ENCODE measurements around the gene NSL1. TPM values are rescaled to one million over a fixed set of nuclear protein-coding genes. Genes with fewer than 3 reads are reported as not detected.
"Not testable (repeated sequence)": the region's sequence is repeated elsewhere in the genome, so short reads cannot be mapped to it uniquely, and the experiment has no call there.

Gene NSL1
- total RNA-seq, 1 donor from 2014 or later, result 28.0 TPM

DNA sequence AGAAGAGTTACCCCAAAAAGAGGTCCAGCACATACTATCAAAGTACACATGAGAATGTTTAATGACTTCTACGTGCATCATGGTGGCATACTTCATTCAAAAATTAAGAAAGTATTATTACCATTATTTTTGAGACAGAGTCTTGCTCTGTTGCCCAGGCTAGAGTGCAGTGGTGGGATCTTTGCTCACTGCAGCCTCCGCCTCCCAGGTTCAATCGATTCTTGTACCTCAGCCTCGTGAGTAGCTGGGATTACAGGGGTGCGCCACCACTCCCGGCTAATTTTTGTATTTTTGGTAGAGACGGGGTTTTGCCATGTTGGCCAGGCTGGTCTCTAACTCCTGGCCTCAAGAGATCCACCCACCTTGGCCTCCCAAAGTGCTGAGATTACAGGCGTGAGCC is 79.6 kb downstream of the NSL1 start:
- DNase-seq (ENCODE audit: low read depth, low spot score), result not testable (repeated sequence)

DNA sequence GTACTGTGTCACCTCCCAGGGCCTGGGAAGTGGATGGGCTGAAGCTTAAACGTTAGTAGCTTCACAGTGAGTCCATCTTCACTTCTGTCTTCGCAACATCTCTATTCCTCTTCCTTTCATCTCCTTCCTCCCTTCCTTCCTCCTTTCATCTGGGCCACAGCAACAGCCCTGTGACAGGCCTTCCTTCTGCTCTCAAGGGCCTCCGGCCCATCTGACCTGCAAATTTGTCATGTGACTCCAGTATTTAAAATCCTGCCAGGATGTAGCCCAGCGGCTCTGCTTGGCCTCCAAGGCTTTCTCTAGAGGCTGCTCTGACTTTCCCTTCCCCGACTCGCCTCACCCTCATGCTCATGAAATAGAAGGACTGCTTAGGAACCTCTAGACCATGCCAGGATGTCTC is 81.0 kb downstream of the NSL1 start:
- DNase-seq (ENCODE audit: low read depth, low spot score), result no peak

DNA sequence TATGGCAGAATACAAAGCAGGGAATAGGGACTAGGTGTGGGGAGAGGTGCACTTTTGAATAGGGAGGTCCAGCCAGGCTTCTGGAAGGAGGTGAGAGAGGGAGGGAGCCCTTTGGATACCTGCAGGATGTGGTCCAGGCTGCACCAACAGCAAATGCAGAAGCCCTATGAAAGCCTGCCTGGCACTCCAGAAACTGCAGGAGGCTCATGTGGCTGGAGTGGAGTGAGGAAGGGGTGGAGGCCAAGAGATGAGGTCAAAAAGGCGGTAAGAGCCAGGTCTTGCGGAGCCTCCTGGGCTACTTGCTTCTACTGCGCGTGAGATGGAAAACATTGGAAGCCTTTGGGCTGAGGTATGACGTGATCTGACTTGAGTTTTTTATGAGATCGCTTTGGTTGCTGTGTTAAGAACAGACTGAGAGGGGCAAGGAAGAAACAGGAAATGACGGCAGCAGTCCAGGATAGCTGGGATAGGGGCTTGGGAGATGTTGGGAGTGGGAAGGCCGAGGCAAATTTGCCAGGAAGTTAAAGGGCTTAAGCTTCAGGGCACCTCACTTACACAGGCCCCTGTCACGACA is 87.5 kb downstream of the NSL1 start:
- DNase-seq (ENCODE audit: low read depth, low spot score), result no peak

DNA sequence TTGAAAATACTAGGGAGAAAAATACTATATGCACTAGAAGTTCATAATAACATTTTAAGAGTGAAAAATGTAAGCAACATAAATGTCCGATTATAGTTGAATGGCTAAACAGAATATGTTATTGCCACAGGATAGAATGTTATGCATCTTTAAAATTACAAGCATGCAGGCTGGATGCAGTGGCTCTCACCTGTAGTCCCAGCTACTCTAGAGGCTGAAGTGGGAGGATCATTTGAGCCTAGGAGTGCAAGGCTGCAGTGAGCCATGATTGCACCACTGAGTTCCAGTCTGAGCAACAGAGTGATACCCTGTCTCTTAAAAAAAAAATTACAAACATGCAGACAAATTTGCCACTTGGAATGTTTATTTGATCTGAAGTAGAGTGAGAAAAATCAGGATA is 88.9 kb downstream of the NSL1 start:
- DNase-seq (ENCODE audit: low read depth, low spot score), result no peak

DNA sequence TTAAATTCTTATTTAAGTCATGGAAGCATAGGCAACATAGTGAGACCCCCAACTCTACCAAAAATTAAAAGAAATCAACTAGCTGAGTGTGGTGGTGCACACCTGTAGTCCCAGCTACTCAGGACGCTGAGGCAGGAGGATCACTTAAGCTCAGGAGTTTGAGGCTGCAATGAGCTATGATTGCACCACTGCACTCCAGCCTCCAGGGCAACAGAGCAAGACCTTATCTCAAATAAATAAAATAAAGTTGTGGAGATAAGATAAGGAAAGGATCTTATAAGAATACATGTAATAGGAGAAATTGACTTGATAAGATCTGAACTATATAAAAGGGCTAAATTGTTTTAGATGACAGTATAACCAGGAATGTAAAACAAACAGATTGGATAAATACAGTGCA is 89.7 kb downstream of the NSL1 start:
- no peak for DNase-seq (ENCODE audit: low read depth, low spot score)

DNA sequence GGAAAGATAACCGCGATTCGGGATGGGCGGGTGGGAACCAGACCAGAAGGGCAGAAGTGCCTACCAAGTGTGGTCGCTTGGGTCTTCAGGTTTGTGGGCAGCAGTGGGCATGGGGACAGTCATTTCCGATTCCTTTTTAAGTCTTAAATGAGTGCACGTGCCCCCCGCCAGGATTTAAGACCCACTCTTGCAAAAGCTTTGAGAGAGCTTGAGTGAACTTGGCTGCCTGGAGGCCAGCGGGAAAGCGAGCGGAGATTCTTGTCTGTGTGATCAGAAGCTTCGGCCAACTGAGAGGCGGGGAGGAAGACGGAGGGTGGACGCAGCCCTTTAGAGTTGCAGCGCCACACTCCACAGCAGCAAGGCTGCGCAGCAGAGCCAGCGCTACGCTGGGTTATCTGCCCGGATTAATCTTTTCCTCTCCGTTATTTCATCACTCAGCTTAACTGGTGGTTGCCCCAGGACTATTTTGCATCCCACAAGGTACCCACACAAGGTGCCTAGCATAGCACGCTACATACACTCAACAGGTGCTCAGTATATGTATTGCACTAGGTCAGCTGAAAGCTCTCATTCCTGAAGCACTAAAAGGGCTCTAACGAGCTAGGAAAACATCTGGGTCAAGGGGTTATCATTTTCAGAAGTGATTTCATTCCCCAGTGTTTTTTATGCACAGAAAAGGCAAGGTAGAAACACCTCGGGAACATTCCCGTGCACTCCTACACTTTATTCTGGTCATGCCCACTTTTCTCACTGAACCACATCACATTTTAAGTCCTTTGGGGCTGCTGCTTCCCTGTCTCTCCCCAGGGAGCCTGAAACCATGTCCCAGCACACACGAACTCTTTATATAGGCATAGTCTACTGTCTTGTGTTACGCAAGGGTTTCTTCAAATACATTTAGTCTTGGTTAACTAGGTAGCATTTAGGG is 90.4 kb downstream of the NSL1 start:
- DNase-seq (ENCODE audit: low read depth, low spot score), result no peak

DNA sequence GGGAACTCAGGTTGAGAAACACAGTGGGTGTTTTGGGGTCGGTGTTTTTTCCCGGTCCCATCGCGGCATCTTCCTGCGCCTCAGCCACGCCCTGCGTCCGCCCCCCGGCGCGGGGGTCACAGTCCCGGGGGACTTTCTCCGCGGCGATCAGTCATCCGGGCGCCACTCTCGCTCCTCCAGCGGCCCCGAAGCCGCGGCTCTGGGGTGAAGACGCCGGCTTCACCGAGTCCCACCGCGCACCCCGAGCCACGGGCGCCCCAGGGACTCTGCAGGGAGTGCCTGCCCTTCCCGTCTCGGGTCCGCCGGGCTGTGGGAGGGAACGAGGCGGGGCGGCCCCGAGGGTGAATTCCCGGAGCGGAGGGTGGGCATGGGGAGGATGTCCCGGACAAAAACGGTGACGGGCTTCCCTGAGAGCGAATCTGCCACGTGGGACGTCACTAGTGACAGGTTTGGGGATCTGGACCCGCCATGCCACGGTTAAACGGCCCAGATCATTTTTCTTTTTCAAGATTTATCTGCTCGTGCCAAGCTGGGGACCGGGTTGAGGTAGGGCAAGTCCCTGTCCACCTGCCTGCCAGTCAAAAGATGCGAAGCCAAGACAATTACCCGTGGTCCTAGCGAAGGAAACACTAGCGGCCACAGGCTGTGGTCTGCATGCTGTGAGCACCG is 91.2 kb downstream of the NSL1 start:
- DNase-seq (ENCODE audit: low read depth, low spot score), result no peak

DNA sequence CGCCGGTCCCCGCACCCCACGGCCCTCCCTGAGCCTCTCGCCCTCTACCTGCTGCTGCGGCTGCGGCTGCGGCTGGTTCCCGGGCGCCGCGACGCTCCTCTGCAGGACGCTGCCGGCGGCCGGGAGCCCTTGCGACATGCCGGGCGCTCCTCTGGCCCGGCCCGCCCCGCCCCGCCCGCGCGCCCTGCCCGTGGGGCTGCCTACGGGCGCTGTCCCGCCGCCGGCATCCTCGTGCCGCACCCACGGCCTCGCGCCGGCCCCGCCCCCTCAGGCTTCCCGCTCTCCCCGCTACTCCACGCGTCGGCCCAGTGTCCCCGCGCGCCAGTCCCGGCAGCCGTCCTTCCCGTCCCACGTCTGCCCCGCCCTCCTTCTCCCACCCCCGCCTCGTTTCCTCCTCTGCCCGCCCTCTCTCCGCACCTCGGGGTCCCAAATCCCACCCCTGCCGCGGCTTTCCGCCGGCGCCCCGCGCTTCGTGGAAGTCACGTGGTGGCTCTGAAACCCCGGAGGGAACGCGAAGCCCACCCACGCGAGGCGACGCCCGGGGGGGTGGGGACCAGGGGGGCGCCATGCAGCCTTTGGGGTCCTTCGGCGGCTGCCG is 91.9 kb downstream of the NSL1 start, which contains the start of gene BATF3:
BATF3 (minus strand) TSS at position 216 of the 598 bp plus-strand sequence; CDS start at position 138, 78 bp downstream.
- DNase-seq (ENCODE audit: low read depth, low spot score), result no peak

DNA sequence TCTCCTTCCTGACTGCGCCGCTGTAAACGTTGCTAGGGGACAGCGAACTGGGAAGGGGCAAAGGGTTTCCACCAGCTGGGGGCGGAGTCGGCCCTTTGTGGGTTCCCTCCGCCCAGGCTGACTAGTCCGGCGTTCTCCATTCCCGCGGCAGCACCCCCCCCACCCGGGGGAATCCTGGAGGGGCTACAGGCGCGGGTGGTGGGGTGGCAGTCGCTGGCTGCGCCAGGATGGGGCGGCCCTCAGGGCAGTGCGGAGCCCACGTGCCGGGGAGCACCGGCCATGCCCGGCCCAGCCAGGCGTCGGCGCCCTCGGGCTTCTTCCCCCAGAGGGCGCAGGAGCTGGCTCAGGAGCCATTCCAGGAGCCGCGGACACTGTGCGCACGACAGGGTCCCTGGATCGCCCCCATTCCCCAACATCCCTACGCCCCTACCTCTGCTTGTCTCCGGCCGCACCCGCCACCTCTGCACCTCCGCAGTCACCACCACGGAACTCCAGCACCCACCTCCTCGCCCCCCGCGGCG is 92.4 kb downstream of the NSL1 start:
- DNase-seq (ENCODE audit: low read depth, low spot score), result no peak

DNA sequence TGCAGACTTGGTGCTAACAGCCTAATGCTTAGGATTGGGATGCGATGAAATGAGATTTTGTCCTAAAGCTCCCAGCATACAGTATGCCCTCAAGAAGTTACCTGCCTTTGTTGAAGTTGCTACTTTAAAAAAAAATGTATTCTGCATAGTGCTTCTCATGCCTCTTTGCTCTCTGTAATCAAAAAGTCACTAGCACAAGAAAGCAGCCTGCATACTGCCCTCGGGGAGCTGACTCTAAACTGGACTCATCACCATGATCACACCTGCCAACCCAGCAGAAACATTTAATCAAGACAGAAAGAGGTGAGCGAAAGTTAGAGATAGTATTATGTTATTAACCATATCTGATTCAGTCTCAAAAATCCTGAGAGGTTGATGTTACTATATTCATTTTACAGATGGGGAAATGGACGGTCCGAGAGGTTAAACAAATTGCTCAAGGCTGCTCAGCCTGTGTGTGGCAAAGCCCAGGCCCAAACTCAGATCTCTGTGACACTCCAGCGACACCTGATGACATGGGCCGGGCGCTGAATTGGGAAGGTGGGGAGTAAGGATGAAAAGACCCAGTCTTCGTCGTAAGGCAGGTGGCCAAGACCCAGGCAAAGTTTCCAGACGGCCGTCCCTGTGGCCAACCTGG is 93.0 kb downstream of the NSL1 start:
- no peak for DNase-seq (ENCODE audit: low read depth, low spot score)

DNA sequence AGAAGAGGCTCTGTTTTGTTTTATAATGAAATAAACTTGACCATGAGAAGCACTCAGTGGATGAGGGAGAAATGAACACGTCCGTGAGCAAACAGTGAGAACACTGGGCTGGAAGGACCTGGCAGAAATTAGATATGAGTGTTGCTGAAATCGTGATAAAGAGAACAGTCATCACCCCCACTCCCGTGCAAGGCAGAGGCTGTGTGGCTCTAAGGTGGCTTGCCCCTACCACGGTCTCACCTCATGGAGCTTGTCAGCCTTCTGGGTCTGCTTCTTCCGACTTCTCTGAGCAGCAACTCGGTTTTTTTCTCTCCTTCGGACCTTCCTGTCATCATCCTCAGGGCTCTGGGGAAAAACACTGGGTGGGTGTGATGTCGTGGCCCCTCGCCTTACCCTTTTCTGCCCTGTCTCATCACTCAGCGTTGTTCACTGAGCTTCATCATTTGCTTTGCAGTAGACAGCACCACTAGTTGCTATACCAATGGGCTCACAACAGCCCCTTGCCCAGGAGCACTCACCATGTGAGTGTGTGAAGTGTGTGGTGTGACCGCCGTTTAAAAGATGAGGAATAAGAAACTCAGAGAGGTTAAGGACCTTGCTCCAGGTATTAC is 94.8 kb downstream of the NSL1 start:
- no peak for DNase-seq (ENCODE audit: low read depth, low spot score)

DNA sequence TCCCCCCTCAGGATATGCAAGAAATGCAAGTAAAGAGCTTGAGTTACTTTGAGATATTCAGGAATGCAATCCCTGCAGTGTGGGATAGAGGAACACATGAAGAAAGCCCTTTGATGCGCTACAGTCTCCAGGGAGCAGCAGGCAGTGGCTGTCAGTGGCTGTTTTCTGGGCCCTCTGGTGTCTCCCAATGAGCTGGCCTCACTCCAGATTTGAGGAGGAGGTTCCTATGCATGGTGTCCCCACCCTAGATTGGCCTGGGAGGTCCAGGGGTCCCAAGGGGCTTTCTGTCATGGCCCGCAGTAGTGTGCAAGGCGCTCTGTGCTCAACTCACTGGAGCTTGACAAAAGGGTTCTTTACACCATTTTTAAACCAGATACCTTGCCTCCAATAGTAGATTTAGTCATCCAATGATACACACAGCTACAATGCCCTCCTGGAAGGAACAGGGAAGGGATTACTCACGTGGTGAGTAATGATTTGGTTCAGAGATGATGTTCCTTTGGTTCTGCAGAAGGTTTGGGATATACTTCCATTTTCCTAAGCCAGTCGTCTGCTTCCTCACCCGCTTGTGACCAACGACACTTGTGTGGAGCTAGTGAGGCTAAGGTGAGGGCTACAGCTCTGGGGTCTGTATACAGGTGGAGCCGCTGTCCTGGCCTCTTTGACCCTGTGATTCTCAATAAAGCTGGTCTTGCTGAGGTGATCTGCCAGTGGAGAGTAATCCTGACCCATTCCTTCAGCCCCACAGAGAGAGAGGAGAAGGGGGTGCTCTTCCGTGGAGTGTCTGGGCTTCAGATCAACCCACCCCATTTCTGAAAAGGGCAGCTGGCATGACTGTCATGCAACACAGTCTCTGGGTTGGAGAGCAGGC is 98.6 kb downstream of the NSL1 start:
- DNase-seq (ENCODE audit: low read depth, low spot score), result no peak

DNA sequence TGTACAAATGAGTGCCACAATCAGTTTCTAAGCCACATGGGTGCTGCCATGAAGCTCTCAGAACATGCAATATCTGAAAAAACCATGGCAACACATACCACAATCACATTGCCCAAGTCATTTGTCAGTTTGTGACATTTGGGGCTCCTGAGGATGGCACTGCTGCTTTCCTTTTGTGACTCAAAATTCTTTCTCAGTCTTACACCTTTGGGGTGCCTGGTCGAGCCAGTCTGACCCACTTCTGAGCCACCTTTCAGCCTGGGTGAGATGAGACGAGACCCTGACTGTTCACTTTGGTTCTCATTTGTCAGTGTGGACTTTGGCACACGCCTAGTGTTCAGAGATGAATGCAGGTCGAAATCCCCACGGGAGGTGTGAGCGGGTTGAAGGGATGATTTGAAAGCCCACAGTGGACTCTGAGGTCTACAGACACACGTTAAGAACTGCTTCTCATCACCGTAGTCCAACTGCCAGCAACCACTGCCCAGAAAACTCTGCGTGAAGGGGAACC is 100.0 kb downstream of the NSL1 start:
- no peak for DNase-seq (ENCODE audit: low read depth, low spot score)

DNA sequence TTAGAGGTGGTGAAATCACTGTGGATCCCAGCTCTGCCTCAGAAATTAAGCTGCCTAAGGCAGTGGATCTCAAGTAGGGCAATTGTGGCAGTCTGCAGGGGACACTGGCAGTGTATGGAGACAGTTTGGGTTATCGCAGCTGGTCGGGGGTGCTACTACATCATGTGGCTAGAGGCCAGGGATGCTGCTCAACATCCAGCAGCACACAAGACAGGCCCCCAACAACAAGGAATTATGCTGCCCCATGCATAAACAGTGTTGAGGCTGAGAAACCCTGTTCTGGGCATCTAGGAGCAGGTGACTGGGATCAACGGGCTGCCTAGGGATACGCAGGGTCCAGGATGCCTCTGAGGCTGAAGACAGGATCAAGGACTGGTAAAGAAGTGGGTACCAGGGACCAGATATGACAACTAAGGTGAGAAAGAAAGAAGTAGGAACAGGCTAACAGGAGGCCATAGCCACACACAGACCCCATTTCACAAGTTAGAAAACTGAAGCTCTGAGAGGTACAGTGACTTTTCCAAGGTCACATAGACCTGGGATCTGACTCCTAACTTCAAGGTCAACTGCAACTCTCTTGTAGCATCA is 100.7 kb downstream of the NSL1 start:
- DNase-seq (ENCODE audit: low read depth, low spot score), result no peak

DNA sequence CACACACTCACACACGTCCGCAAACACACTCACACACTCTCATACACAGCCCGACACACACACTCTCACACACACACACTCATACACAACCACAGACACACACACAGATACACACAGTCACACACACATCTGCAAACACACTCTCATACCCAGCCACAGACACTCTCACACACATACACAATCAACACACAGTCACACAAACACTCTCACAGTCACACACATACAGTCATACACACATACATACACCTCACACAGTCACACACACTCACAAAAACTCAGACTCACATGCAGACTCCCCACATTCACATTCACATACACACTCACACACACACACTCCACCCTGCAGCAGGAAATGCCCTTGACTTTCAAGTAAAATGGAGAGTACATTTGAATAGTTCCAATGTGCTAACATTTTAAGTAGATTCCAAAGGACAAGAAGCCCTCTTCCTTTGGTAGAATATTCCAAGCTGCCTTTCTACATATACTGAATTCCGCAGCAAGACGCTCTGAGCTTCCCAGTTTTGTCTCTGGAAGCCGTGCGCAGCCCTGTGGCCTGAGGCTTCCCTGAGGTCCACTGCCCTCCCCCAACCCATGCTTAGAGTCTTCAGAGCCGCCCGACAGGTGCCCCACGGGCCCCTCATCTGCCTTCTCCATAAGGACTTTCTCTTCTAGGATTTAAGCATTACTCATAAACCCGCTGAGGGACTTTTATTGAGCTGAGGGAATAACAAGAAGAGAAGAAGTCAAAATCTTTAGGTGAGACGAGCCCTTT is 101.6 kb downstream of the NSL1 start:
- no peak for DNase-seq (ENCODE audit: low read depth, low spot score)

DNA sequence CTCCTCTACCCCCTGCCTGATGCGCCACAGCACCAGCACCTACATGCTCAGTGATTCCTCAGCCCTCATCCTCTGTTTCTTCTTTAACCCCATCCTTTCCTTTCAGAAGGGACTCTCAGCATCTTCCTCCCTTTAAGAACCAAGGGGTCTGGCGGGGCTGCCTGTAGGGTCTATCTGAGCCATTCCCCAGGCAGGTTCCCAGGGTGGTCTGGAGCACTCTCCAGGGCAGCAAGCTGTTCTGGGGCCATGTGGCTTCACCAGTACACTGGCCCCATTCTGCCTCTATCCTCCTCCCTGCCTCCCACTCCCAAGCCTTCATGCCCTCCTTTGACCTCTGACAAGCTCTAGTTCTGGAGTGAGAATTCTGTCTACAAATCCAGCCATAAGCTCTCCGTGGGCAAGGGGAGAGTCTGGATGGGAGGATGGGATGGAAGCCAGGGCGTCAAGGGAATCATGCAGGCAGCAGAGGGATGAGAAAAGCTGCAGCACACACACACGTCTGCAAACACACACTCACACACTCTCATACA is 102.3 kb downstream of the NSL1 start:
- no peak for DNase-seq (ENCODE audit: low read depth, low spot score)

DNA sequence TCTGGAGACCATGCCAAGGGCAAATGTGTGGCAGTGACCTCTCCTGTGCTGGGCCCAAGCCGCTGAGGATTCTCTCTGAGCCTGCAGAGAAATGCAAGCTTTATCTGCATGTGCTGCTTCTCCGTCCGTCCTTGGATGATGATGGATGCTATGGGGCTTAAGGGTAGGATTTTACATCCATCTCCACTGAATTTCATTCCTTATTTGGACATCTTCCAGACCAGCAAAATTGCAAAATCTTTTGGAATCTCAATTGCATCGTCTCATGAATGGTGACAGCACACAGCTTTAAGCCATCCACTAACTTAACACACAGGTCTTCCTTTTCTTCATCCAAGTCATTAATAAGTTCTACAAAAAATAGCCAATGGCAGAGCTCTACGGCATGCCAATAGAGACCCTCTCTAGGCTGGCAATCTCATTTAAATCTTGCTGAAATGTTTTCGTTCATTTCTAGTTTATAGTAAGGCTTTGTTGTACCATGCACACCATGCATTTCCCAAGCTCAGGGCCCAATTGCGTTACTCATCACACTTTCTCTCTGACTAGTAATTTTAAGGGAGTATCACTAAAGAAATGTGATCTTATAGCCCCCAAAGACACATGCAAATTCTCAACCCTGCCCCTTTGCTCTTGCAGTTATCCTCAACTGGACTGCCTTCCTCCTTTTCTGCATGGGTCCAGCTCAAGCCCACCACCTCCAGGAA is 103.1 kb downstream of the NSL1 start:
- DNase-seq (ENCODE audit: low read depth, low spot score), result no peak

DNA sequence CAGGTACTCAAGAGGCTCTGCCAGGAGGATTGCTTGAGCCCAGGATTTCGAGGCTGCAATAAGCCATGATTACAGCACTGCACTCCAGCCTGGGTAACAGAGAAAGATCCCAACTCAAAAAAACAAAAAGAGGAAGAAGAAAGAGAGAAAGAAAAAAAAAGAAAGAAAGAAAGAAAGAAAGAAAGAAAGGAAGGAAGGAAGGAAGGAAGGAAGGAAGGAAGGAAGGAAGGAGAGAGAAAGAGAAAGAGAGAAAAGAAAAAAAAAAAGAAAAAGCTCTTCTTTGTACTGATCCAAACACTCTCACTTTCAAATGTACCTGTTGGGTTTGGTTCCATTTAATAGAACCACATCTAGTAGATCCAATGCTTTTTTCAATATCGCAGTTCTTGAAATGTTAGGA is 103.8 kb downstream of the NSL1 start:
- no peak for DNase-seq (ENCODE audit: low read depth, low spot score)

Measured in pulmonary artery endothelial cell (primary cell).